SH-SY5Y (cell line): ENCODE data around the gene IMMP2L.

Source experiments
- GATA2 ChIP-seq: IDR thresholded peaks from 2 replicates; pipeline ENCODE4 v1.6.1; 2011; ENCODE audit warnings: mild to moderate bottlenecking, low read depth, low read length
- GATA3 ChIP-seq: IDR thresholded peaks from 2 replicates; pipeline ENCODE4 v1.6.1; 2011; ENCODE audit warnings: low read depth, mild to moderate bottlenecking, low read length, moderate library complexity

The IMMP2L gene

DNA sequence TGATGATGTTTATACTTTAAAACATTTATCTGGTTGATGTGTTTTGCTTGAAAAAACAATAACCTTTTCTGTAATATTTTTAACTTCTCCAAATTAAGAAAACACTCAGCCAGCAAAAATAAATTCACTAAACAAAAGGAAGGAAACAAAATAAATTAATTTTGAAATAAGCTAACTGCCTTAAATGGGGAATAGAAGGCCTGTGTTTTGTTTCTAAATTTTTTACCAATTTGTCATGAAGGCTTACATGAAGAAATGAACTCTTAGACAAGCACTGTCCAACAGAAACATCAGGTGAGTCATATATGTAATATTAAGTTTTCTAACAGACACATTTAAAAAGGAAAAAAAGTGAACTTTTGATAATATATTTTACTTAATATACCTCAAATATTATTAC is 402.9 kb downstream of the IMMP2L start:
- TF ChIP-seq GATA2 (no peak), GATA3 (no peak)

- TF ChIP-seq GATA3 (peak; percentile 52; the same call in 1 of the 2 replicates), GATA2 (peak; percentile 52)
These were observed 411.6 kb downstream of the IMMP2L start for GRCh38 chr7:111150709-111151108.

DNA sequence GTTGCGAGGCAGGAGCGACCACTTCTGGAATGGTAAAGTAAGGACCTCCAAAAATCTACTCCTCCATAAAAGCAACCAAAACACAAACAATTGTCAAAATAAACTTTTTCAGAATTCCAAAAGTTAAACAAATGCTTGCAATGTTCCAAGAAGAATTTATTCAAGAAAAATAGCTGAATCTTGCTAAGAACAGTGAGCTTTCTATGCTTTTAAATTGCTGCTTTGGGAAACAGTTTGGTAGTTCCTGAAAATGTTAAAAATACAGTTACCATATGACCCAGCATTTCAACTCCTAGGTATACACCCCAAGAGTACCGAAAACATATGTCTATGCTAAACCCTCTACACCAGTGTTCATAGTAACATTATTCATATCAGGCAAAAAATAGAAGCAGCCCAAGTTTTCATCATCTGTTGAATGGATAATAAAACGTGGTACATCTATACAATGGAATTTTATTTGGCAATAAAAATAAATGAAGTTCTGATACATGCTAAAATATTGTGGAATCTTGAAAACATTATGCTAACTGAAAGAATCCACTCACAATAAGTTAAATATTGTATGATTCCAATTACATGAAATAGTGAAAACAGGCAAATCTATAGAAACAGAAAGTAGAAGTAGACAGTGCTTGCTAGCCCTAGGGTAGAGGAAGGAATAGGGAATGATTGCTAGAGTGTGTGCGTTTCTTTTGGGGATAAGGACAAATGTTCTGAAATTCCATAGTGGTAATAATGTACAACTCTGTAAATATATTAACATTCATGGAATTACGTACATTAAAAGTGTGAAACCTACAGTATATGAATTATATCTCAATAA is 414.4 kb downstream of the IMMP2L start:
- TF ChIP-seq GATA3 (no peak), GATA2 (no peak)

DNA sequence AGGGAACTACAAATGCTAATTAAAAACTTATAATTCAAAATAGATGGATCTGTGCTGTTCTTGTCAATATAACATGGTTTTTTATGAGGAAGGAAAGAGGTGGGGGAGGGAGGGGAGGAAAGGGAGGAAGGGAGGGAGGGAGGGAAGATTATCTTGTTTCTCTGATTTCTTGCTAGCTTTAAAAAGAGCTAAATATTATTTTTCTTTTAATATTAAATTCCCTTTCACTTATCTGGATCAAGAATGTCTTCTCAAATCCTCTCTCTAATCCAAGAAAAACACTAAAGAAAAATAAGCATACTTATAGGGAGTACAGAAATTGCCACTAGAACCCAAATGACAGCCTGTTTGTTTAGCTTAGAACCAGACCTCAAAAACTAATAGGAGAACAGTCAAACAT is 416.2 kb downstream of the IMMP2L start:
- TF ChIP-seq GATA2 (no peak), GATA3 (no peak)

DNA sequence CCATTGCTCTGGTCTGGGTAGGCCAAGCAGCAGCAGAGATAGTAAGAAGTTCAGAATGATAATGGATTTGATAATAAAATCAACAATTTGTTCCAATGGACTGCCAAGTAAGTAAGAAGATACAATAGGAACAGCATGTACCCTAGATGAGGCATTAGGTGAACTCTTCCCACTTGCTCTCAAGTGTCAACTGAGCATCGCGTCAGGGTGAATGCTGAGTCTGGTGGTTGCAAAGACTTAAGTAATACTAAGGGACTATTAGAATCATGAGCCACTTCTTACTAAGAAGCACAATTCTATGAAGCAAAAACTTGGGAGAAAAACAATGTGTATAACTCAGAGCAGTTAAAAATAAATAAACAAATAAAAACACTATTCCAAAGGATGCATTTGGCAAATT is 416.8 kb downstream of the IMMP2L start:
- no peak for TF ChIP-seq GATA3
- no peak for TF ChIP-seq GATA2

DNA sequence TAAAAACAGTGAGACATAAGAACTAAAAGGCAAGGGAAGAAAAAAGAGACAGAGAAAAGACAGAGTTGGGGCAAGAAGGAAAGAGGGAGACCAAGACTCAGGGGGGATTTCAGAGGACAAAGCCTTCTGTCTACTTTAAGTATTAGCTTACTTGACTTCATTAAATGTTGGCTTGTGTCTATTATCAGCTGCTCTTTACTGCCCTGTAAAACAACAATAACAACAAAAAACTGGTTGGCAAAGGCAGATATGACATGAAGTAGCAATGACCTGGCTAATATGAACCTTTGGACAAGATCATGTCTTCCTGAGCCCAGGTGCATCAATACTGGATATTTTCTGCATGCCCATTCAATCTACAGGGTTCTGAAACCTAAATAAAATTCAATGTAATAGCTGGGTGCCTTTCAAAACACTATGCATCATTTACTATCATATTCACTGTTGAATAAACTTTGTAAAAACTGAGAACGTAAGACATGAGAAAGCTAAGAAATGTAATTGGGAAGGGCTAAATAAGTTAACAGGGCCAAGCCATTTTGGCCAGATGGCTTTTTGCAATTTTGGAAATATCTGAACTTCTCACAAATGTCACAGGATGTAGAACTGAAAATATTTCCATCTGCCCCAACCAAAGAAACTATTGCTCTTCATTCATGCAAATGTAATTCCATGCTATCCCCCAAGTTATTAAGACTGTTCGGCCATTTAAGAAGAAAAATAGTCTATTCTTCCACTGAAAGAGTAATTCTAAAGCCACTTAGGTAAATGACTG is 422.0 kb downstream of the IMMP2L start:
- no peak for TF ChIP-seq GATA3
- no peak for TF ChIP-seq GATA2

DNA sequence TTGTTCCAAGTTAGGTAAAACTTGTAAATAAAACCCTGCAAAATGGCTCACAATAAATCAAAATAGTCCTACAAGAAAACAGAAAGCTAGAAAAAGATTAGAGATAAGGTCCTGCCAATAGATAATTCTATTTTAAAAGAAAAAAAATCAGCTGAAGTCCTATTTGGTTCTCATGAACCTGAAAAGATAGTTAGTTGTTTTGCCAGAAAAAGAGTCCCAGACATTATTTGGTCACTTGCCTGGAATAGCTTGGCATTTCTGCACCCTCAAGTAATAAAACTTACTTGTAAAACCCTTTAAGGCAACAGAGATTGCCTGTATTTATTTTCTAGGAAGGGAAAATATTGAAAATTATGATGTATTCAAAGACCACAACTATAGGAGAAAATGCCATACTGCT is 423.7 kb downstream of the IMMP2L start:
- no peak for TF ChIP-seq GATA3
- TF ChIP-seq GATA2, result 0 out of 2 replicates have a peak, but pooled peaks have one; percentile 8

GRCh38 chr7:111138193-111138569 is 424.1 kb downstream of the IMMP2L start:
- no peak for TF ChIP-seq GATA3
- no peak for TF ChIP-seq GATA2

GRCh38 chr7:111137296-111138192 is 424.7 kb downstream of the IMMP2L start:
- no peak for TF ChIP-seq GATA3
- TF ChIP-seq GATA2, result no peak

DNA sequence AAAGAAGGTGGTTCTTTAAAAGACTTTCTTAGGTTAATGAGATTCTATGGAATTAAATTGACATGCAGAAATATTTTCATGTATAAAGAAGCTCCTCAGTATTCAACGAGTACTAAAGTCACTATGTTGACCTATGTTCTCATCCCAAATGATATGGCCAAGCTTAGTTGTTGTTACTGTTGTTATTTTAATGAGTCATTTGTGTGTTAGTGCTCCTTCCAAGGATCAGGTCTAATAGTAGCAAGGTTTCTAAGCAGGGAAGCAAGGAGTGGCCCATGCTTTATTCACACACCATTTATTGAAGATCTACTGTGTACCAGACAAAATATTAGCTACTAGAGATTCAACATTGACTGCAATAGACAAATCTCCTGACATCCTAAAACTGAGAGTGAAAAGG is 429.5 kb downstream of the IMMP2L start:
- TF ChIP-seq GATA2, result no peak

- TF ChIP-seq GATA3, result no peak
- no peak for TF ChIP-seq GATA2
These were observed 432.9 kb downstream of the IMMP2L start for GRCh38 chr7:111129435-111129834.

DNA sequence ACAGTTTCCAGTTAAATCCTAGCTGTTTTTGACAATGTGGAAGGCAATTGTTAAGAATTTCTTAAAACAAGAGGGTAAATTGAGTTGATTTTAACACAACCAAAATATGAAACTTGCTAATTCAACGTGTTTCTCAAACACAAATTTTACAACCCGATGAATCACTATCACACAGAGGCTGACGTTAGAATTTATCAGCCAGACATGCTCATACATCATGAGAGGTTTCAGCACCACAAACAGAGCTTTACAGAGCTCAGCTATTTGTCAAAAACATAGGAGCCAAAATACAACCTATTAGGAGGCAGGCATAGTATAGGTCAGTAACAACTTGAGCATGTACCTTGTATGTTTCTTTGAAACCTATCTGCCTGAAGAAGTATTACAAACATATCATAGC is 435.3 kb downstream of the IMMP2L start:
- TF ChIP-seq GATA2 (no peak), GATA3 (no peak)

GRCh38 chr7:111115966-111116365 is 446.3 kb downstream of the IMMP2L start:
- TF ChIP-seq GATA3, result no peak
- no peak for TF ChIP-seq GATA2
